Measurements from ENCODE around the gene RASSF7.

DNA sequence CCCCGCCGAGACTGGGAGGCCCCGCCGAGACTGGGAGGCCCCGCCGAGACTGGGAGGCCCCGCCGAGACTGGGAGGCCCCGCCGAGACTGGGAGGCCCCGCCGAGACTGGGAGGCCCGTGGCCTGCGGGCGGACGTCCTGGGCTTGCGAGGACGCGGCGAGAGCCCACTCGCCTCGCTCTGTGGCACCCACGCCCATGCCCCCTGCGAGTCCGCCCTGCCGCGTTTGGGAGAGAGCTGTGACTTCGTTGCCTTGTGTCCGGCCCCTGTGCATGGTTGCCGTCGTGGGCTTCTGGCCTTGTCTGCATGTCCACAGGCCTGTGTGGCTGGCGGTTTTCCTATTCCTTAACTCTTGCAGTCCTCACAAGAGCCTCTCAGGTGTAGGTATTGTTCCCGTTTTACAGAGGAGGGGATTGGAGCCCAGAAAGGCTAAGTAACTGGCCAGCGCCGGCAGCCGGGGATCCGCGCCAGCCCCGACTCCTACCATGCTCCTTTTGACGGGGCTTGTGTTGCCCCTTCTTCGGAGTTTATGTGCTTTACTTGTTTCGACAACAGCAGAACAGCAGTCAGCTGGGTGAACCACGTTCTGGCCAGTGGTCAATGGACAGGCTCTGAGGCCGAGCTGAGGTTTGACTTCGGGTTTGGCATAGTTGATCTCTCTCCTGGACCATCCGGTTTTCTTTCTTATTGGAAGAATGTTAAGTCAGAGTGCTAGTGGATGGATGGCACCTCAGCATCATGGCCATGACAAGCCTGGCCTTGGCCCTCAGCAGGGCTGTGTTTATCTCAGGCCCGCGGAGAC lies 16.2 kb downstream of the RASSF7 start:
- TF ChIP-seq, protein P1, sequence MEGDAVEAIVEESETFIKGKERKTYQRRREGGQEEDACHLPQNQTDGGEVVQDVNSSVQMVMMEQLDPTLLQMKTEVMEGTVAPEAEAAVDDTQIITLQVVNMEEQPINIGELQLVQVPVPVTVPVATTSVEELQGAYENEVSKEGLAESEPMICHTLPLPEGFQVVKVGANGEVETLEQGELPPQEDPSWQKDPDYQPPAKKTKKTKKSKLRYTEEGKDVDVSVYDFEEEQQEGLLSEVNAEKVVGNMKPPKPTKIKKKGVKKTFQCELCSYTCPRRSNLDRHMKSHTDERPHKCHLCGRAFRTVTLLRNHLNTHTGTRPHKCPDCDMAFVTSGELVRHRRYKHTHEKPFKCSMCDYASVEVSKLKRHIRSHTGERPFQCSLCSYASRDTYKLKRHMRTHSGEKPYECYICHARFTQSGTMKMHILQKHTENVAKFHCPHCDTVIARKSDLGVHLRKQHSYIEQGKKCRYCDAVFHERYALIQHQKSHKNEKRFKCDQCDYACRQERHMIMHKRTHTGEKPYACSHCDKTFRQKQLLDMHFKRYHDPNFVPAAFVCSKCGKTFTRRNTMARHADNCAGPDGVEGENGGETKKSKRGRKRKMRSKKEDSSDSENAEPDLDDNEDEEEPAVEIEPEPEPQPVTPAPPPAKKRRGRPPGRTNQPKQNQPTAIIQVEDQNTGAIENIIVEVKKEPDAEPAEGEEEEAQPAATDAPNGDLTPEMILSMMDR (IDR thresholded peaks at IDR 0.05), result no peak
- TF ChIP-seq, protein P2, sequence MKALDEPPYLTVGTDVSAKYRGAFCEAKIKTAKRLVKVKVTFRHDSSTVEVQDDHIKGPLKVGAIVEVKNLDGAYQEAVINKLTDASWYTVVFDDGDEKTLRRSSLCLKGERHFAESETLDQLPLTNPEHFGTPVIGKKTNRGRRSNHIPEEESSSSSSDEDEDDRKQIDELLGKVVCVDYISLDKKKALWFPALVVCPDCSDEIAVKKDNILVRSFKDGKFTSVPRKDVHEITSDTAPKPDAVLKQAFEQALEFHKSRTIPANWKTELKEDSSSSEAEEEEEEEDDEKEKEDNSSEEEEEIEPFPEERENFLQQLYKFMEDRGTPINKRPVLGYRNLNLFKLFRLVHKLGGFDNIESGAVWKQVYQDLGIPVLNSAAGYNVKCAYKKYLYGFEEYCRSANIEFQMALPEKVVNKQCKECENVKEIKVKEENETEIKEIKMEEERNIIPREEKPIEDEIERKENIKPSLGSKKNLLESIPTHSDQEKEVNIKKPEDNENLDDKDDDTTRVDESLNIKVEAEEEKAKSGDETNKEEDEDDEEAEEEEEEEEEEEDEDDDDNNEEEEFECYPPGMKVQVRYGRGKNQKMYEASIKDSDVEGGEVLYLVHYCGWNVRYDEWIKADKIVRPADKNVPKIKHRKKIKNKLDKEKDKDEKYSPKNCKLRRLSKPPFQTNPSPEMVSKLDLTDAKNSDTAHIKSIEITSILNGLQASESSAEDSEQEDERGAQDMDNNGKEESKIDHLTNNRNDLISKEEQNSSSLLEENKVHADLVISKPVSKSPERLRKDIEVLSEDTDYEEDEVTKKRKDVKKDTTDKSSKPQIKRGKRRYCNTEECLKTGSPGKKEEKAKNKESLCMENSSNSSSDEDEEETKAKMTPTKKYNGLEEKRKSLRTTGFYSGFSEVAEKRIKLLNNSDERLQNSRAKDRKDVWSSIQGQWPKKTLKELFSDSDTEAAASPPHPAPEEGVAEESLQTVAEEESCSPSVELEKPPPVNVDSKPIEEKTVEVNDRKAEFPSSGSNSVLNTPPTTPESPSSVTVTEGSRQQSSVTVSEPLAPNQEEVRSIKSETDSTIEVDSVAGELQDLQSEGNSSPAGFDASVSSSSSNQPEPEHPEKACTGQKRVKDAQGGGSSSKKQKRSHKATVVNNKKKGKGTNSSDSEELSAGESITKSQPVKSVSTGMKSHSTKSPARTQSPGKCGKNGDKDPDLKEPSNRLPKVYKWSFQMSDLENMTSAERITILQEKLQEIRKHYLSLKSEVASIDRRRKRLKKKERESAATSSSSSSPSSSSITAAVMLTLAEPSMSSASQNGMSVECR (CRISPR knock-in tag; IDR thresholded peaks at IDR 0.05; ENCODE audit: borderline replicate concordance), result no peak
- TF ChIP-seq, protein P3, sequence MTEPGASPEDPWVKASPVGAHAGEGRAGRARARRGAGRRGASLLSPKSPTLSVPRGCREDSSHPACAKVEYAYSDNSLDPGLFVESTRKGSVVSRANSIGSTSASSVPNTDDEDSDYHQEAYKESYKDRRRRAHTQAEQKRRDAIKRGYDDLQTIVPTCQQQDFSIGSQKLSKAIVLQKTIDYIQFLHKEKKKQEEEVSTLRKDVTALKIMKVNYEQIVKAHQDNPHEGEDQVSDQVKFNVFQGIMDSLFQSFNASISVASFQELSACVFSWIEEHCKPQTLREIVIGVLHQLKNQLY (CRISPR knock-in tag; IDR thresholded peaks at IDR 0.05), result no peak
- TF ChIP-seq, protein P4, sequence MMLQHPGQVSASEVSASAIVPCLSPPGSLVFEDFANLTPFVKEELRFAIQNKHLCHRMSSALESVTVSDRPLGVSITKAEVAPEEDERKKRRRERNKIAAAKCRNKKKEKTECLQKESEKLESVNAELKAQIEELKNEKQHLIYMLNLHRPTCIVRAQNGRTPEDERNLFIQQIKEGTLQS (CRISPR knock-in tag; conservative IDR thresholded peaks at IDR 0.05), result no peak
